NCI-H2227 (cell line): Measurements from ENCODE around the gene ERI2.
"Not testable (repeated sequence)": the region's sequence is repeated elsewhere in the genome, so short reads cannot be mapped to it uniquely, and the experiment has no call there.

Source experiments
- DNase-seq: peaks from one replicate; lab custom pipeline; 2025; ENCODE audit not compliant: unreplicated experiment; lab: John Stamatoyannopoulos, UW

ERI2 gene

GRCh38 chr16:20766294-20766693 lies 40.0 kb downstream of the ERI2 start:
- no peak for DNase-seq

GRCh38 chr16:20765732-20766131 lies 40.5 kb downstream of the ERI2 start:
- DNase-seq = no peak

GRCh38 chr16:20764448-20764847 lies 41.8 kb downstream of the ERI2 start:
- not testable (repeated sequence) for DNase-seq

GRCh38 chr16:20763461-20764232 lies 42.6 kb downstream of the ERI2 start, which contains the start of gene ACSM3:
Gene ACSM3, plus strand, starts transcription at chr16:20764014. Its CDS starts 6,021 bp downstream, at chr16:20770035.
- peak; percentile 67 for DNase-seq

GRCh38 chr16:20762404-20763123 lies 43.7 kb downstream of the ERI2 start:
- no peak for DNase-seq

GRCh38 chr16:20761175-20761574 lies 45.1 kb downstream of the ERI2 start:
- DNase-seq = no peak

GRCh38 chr16:20760346-20760745 lies 45.9 kb downstream of the ERI2 start:
- DNase-seq = no peak

GRCh38 chr16:20755799-20756198 lies 50.5 kb downstream of the ERI2 start:
- DNase-seq = not testable (repeated sequence)

- DNase-seq = no peak
These were observed 51.0 kb downstream of the ERI2 start for GRCh38 chr16:20755238-20755637.

GRCh38 chr16:20753727-20754126 lies 52.5 kb downstream of the ERI2 start:
- DNase-seq = no peak

GRCh38 chr16:20750558-20750957 lies 55.7 kb downstream of the ERI2 start:
- DNase-seq = no peak

GRCh38 chr16:20749474-20749873 lies 56.8 kb downstream of the ERI2 start:
- DNase-seq = no peak

- no peak for DNase-seq
These were observed 59.0 kb downstream of the ERI2 start for GRCh38 chr16:20747030-20747816.

- no peak for DNase-seq
These were observed 59.8 kb downstream of the ERI2 start for GRCh38 chr16:20746461-20746860.
